Measurements from ENCODE around the gene FGFR2.

DNA sequence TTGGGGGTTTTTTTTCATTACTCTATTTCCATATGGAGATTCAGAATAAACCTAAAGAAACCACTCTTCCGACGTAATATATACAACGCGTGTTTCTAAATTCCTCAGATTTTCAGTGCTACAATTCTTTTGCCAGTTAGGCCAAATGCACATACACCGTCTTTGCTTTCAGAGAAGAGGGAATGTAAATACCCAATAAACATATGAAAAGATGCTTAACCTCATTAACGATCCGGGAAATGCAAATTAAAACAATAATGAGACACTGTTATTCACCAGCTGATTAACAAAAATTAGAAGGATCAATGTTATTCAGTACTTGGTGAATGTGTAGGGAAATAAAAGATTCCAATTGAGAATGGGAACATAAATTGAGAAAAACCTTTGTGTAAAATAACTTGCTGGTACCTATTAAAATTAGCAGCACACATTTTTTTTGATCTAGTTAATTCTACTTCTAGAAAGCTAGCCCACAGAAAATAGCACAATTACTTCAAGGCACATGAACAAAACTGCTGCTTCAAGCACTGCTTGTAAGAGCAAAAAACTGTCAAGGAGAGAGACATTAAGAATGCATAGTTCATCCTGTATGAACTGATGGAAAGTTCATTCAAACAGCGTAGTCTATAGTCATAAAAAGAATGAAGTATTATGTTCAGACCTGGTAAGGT is 56.7 kb downstream of the FGFR2 start:
- TF ChIP-seq, protein P1, sequence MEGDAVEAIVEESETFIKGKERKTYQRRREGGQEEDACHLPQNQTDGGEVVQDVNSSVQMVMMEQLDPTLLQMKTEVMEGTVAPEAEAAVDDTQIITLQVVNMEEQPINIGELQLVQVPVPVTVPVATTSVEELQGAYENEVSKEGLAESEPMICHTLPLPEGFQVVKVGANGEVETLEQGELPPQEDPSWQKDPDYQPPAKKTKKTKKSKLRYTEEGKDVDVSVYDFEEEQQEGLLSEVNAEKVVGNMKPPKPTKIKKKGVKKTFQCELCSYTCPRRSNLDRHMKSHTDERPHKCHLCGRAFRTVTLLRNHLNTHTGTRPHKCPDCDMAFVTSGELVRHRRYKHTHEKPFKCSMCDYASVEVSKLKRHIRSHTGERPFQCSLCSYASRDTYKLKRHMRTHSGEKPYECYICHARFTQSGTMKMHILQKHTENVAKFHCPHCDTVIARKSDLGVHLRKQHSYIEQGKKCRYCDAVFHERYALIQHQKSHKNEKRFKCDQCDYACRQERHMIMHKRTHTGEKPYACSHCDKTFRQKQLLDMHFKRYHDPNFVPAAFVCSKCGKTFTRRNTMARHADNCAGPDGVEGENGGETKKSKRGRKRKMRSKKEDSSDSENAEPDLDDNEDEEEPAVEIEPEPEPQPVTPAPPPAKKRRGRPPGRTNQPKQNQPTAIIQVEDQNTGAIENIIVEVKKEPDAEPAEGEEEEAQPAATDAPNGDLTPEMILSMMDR (IDR thresholded peaks at IDR 0.05), result no peak
- no peak for TF ChIP-seq POLR2A (IDR thresholded peaks at IDR 0.05)

Measured in thyroid gland (tissue), 4 donors.